Activated T-helper 1 cell treated with Interleukin-2 at 50 U/mL for 16 hours (primary cell): Measurements from ENCODE around the gene NUTM2F.
"Not testable (repeated sequence)": the region's sequence is repeated elsewhere in the genome, so short reads cannot be mapped to it uniquely, and the experiment has no call there.

ENCODE experiments used
- DNase-seq: peaks from one replicate; pipeline ENCODE4 v3.0.0-alpha.2; 2020; ENCODE audit warnings: low read depth

NUTM2F gene, protein sequence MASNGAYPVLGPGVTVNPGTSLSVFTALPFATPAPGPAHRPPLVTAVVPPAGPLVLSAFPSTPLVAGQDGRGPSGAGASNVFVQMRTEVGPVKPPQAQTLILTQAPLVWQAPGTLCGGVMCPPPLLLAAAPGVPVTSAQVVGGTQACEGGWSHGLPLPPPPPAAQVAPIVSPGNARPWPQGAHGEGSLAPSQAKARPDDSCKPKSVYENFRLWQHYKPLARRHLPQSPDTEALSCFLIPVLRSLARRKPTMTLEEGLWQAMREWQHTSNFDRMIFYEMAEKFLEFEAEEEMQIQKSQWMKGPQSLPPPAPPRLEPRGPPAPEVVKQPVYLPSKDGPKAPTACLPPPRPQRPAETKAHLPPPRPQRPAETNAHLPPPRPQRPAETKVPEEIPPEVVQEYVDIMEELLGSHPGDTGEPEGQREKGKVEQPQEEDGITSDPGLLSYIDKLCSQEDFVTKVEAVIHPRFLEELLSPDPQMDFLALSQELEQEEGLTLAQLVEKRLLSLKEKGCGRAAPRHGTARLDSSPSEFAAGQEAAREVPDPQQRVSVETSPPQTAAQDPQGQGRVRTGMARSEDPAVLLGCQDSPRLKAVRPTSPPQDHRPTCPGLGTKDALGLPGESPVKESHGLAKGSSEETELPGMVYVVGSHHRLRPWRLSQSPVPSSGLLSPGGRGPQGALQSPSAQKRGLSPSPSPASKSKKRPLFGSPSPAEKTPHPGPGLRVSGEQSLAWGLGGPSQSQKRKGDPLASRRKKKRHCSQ

GRCh38 chr9:94328544-94328943, at the start of gene NUTM2F:
TSS of gene NUTM2F (minus strand) at chr9:94328644. CDS start at chr9:94328623, 21 bp downstream.
- not testable (repeated sequence) for DNase-seq

DNA sequence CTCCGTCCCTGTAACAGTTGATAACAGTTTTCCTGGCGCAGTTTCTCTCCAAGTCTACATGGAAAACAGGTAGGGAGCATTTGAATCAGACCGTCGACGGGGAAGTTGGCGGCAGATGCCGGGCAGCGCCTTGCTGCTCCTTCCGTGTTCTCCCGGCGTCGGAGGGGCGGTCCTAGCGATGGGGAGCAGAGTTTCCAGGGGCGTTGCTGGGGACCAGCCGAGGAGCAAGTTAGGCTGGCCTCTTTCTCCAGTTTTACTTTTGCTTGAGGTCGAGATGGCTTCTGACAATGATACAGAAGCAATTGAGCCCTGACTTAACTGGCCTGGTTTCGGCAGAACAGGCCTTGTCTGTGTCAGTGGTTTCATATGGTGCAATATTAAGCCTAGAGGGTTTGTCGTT, 46.8 kb upstream of the NUTM2F start:
- not testable (repeated sequence) for DNase-seq

GRCh38 chr9:94374176-94375056, 46.0 kb upstream of the NUTM2F start:
- DNase-seq = peak; percentile 81

GRCh38 chr9:94373779-94374175, 45.3 kb upstream of the NUTM2F start:
- DNase-seq = not testable (repeated sequence)

GRCh38 chr9:94370266-94370665, 41.8 kb upstream of the NUTM2F start:
- not testable (repeated sequence) for DNase-seq

DNA sequence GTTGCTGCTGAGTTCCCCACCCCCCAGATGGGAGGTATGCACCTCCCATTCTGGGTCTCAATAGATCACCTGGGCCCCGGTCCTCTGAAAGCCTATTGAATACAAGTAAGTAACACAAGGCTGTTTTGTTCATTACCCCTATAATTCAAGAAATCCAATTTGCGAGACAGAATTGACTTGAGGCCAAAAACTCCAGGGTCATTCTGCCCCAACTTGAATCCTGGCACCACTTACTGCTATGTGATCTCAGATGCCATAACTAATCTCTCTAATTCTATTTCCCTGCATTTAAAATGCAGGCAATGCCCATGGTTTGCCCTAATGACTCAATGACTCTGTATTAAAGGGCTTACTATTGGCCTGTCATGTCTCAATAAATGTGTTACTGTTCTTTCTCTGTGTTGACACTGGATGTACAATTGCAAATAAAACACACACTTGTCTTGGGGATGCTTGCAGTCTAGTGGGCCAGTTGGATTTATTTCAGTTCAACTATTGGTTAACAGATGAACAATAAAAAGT, 35.7 kb upstream of the NUTM2F start:
- DNase-seq = not testable (repeated sequence)

DNA sequence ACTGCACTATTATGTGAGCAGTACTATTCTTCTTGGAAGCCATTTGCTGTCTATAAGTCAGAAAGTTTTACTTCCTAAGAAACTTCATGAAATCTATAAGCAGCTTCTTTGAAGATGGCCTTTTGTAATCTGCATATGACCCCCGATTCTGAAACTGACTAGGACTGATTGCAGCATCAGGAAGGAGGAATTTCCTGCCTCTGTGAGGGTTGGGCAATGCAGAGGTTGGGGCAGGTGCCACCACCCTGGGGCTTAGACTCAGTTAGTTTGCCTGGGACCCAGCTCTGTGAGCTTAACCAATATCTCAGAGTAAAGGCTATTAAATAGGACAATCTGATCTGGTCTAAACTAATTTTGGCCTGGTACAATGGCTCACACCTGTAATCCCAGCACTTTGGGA, 28.7 kb upstream of the NUTM2F start:
- DNase-seq = not testable (repeated sequence)

- DNase-seq = not testable (repeated sequence)
Measured at GRCh38 chr9:94351901-94352723, 23.7 kb upstream of the NUTM2F start.

DNA sequence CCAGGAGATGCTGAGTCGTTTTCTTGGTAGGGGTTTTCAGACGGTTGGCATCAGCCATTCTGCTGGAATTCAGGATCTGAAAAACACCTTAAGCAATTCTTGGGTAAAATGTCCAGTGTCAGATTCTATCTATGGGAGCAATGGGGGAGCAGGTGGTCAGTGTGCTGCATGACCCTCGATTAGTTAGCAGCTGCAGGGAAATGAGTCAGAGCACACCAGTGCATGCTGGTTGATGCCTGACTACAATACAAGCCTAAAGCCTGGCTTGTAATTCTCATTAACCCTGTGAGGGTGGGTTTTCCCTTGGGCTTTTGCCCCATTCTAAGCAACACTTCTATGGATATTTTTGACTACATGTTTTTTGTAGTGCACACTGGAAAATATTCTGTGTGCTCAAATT, 20.3 kb upstream of the NUTM2F start:
- not testable (repeated sequence) for DNase-seq

- DNase-seq = not testable (repeated sequence)
Measured at GRCh38 chr9:94347451-94347850, 19.0 kb upstream of the NUTM2F start.

DNA sequence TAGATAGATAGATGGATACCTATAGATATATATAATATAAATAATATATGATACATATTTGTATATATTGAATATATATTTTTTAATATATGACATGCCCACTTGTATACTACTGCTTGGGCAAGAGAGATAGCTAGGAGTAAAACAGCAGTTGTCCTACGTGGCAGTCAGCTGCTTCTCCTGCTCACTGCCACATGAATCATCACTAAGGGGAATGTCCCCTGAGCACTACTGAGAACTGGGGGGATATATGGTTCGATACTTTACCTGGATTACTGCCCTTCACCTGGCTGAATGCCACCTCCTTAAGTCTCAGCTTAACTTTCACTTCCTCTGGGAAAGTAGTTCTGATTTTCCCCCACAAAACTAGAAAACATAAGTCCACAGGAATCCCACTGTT, 13.3 kb upstream of the NUTM2F start:
- not testable (repeated sequence) for DNase-seq

- not testable (repeated sequence) for DNase-seq
Measured at GRCh38 chr9:94340750-94341149, 12.3 kb upstream of the NUTM2F start.

GRCh38 chr9:94339657-94340056, 11.2 kb upstream of the NUTM2F start:
- DNase-seq = not testable (repeated sequence)

- DNase-seq = not testable (repeated sequence)
Measured at GRCh38 chr9:94338723-94339122, 10.3 kb upstream of the NUTM2F start.

DNA sequence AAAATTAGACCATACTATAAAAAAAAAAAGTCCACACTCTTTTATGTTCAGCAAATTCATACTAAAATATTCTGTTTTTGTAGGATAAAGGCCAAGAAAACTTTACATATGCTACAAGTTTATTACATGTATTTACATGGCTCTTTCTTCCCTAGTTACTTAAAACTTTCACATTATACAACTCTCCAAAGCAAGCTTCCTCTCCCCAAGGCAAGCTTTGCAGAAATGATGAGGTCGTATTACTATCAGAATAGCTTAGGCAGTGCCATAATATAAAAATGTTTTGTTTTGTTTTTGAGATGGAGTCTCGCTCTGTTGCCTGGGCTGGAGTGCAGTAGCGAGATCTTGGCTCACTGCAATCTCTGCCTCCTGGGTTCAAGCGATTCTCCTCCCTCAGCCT, 8.0 kb upstream of the NUTM2F start:
- DNase-seq = not testable (repeated sequence)

GRCh38 chr9:94325583-94325982, 2.9 kb downstream of the NUTM2F start:
- not testable (repeated sequence) for DNase-seq

DNA sequence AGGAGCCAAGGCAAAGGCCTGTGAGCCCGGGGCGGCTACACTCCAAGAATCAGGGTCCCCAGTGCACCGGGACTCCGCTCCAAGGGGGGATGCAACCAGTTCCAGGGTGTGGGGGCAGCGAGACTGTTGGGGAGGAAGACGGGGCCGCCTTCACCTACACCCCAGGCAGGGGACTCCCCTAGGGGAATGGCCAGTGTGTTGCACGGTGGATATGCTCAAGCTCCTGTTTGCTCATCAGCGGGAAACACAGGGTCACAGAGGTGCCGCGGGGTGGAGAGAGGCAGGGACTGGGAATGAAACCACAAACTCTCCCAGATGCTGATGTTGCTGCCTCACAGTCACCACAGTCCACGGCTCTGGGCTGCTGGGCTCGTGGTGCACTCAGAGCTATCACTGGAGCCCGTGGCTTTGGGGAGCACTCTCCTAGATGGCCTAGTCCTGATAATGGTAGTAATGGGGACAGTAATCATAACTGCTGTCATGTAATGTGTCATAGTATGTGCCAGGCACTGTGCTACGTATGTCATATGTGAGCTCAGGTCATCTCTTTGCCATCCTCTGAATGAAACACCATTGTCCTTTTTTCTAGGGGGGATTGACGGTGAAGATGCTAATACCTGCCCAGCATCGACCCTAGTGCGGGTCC, 5.2 kb downstream of the NUTM2F start:
- not testable (repeated sequence) for DNase-seq

GRCh38 chr9:94322342-94322940, 6.0 kb downstream of the NUTM2F start:
- not testable (repeated sequence) for DNase-seq

- DNase-seq = not testable (repeated sequence)
Measured at GRCh38 chr9:94317949-94318657, 10.3 kb downstream of the NUTM2F start.
